Measurements from ENCODE around the gene NEDD4L. TPM values are rescaled to one million over a fixed set of nuclear protein-coding genes. Genes with fewer than 3 reads are reported as not detected.

The NEDD4L gene
- total RNA-seq, 4 donors from 2014 or later, result 22.7 to 39.9 (median 34.7) TPM

GRCh38 chr18:58341916-58342315, 297.9 kb downstream of the NEDD4L start:
- Histone ChIP-seq H3K9me3 (no peaks in the 10 kb centered on the region), H3K4me3 (no peak overlapping the region), H3K36me3 (peaks cover 0 to 6% (median 4%) of the 10 kb centered on the region in 4 donors), H3K4me1 (peaks cover 23 to 28% (median 25%) of the 10 kb centered on the region in 4 donors), H3K27ac (replicated peaks in 1 of 4) (no peak overlapping the region), H3K27me3 (no peaks in the 10 kb centered on the region)
- intact Hi-C loops (cut with DNase I), result no loop called here
- peak; percentile 21 for DNase-seq (ENCODE audit: extremely low spot score)
- WGBS, result 86% methylated on average over 8 of the region's 8 CpGs
- TF ChIP-seq EP300 (IDR thresholded peaks at IDR 0.05) (no peak), POLR2A (IDR thresholded peaks at IDR 0.05; ENCODE audit: low read depth) (no peak), CTCF (IDR thresholded peaks at IDR 0.05) (no peak), POLR2AphosphoS5 (IDR thresholded peaks at IDR 0.05) (no peak)

GRCh38 chr18:58344080-58344670, 300.1 kb downstream of the NEDD4L start:
- Histone ChIP-seq H3K27me3 (no peaks in the 10 kb centered on the region), H3K27ac (replicated peaks in 1 of 4) (no peak overlapping the region), H3K9me3 (no peaks in the 10 kb centered on the region), H3K4me3 (no peak overlapping the region), H3K4me1 (peaks cover 2 to 5% (median 3%) of the 10 kb centered on the region in 4 donors), H3K36me3 (peaks cover 2 to 10% (median 4%) of the 10 kb centered on the region in 4 donors)
- DNase-seq (ENCODE audit: extremely low spot score), result peak; percentile 75
- 100% methylated on average over 3 of the region's 3 CpGs for WGBS
- TF ChIP-seq CTCF (IDR thresholded peaks at IDR 0.05), result no peak
- TF ChIP-seq EP300 (IDR thresholded peaks at IDR 0.05), result no peak
- TF ChIP-seq POLR2AphosphoS5 (IDR thresholded peaks at IDR 0.05), result no peak
- no peak for TF ChIP-seq POLR2A (IDR thresholded peaks at IDR 0.05; ENCODE audit: low read depth)
- intact Hi-C loops (cut with DNase I), result no loop called here

GRCh38 chr18:58344861-58345463, 300.9 kb downstream of the NEDD4L start:
- H3K27me3 ChIP-seq, result no peaks in the 10 kb centered on the region
- H3K4me3 ChIP-seq, result no peak overlapping the region
- TF ChIP-seq POLR2A (IDR thresholded peaks at IDR 0.05; ENCODE audit: low read depth) (no peak), POLR2AphosphoS5 (IDR thresholded peaks at IDR 0.05) (no peak), CTCF (IDR thresholded peaks at IDR 0.05) (no peak), EP300 (IDR thresholded peaks at IDR 0.05) (no peak)
- 88% methylated on average over 8 of the region's 8 CpGs for WGBS
- no peaks in the 10 kb centered on the region for H3K4me1 ChIP-seq
- H3K9me3 ChIP-seq, result no peaks in the 10 kb centered on the region
- intact Hi-C loops (cut with DNase I), result no loop called here
- peaks cover 4 to 18% (median 6%) of the 10 kb centered on the region in 4 donors for H3K36me3 ChIP-seq
- no peak overlapping the region for H3K27ac ChIP-seq (replicated peaks in 1 of 4)
- peak; percentile 39 for DNase-seq (ENCODE audit: extremely low spot score)

- WGBS, result 88% methylated on average over 6 of the region's 6 CpGs
- Histone ChIP-seq H3K27me3 (no peaks in the 10 kb centered on the region), H3K4me3 (no peak overlapping the region), H3K27ac (replicated peaks in 1 of 4) (no peak overlapping the region), H3K4me1 (no peaks in the 10 kb centered on the region), H3K9me3 (no peaks in the 10 kb centered on the region), H3K36me3 (peaks cover 4 to 26% (median 10%) of the 10 kb centered on the region in 4 donors)
- no peak for TF ChIP-seq POLR2AphosphoS5 (IDR thresholded peaks at IDR 0.05)
- no peak for TF ChIP-seq CTCF (IDR thresholded peaks at IDR 0.05)
- DNase-seq (ENCODE audit: extremely low spot score), result peak; percentile 75
- intact Hi-C loops (cut with DNase I), result no loop called here
Observed at GRCh38 chr18:58345875-58346274, 301.8 kb downstream of the NEDD4L start.

Measured in esophagus muscularis mucosa (tissue), 4 donors.